ENCODE data around the gene CLHC1. TPM values are rescaled to one million over a fixed set of nuclear protein-coding genes. Genes with fewer than 3 reads are reported as not detected.

The CLHC1 gene
- polyA plus RNA-seq, 3 donors, result 2.4 to 5.0 TPM; not detected in 1

GRCh38 chr2:55148269-55148668 lies 83.8 kb downstream of the CLHC1 start:
- Mint-ChIP-seq H3K36me3 (no peaks in the 10 kb centered on the region), H3K9me3 (peaks cover 0 to 3% (median 0%) of the 10 kb centered on the region in 7 donors), H3K27me3 (ENCODE audit: low read depth in 3 of 3) (peaks cover 0 to 2% (median 0%) of the 10 kb centered on the region in 3 donors), H3K27ac (peak overlapping the region in 1 of 7 donors; percentile 79), H3K4me1 (peaks cover 41% of the 10 kb centered on the region), H3K4me3 (no peak overlapping the region)
- WGBS (ENCODE audit: insufficient coverage), result no CpG with 5 or more reads among the region's 2 CpGs
- H3K79me2 ChIP-seq (ENCODE audit: insufficient read depth, low read length), result no peaks in the 10 kb centered on the region
- H3K4me3 ChIP-seq (replicated peaks in 1 of 3; ENCODE audit: low read depth in 2 of 3, low read length in 3 of 3), result no peak overlapping the region
- no peaks in the 10 kb centered on the region for H4K20me1 ChIP-seq (ENCODE audit: insufficient read depth, low read length)
- H3K4me2 ChIP-seq (replicated peaks; ENCODE audit: extremely low read depth, low read length, poor library complexity, severe bottlenecking), result no peak overlapping the region
- intact Hi-C loops (cut with micrococcal nuclease), result no loop called here
- no peak overlapping the region for H3K27ac ChIP-seq (ENCODE audit: low read depth in 1 of 2, low read length in 2 of 2)
- H2AFZ ChIP-seq (ENCODE audit: insufficient read depth, low read depth, low read length, poor library complexity, severe bottlenecking), result no peak overlapping the region
- peaks cover 43 to 52% of the 10 kb centered on the region in 2 donors for H3K4me1 ChIP-seq (ENCODE audit: control insufficient read depth in 1 of 2, insufficient read depth in 2 of 2, low read length in 2 of 2)
- H3K27me3 ChIP-seq (ENCODE audit: control insufficient read depth in 2 of 2, insufficient read depth in 2 of 2, low read length in 2 of 2), result no peaks in the 10 kb centered on the region
- TF ChIP-seq, protein P1, sequence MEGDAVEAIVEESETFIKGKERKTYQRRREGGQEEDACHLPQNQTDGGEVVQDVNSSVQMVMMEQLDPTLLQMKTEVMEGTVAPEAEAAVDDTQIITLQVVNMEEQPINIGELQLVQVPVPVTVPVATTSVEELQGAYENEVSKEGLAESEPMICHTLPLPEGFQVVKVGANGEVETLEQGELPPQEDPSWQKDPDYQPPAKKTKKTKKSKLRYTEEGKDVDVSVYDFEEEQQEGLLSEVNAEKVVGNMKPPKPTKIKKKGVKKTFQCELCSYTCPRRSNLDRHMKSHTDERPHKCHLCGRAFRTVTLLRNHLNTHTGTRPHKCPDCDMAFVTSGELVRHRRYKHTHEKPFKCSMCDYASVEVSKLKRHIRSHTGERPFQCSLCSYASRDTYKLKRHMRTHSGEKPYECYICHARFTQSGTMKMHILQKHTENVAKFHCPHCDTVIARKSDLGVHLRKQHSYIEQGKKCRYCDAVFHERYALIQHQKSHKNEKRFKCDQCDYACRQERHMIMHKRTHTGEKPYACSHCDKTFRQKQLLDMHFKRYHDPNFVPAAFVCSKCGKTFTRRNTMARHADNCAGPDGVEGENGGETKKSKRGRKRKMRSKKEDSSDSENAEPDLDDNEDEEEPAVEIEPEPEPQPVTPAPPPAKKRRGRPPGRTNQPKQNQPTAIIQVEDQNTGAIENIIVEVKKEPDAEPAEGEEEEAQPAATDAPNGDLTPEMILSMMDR (IDR thresholded peaks at IDR 0.05), result no peak
- H3K36me3 ChIP-seq (replicated peaks in 1 of 2; ENCODE audit: control insufficient read depth in 1 of 2, insufficient read depth in 2 of 2, low read length in 2 of 2), result no peaks in the 10 kb centered on the region
- no peaks in the 10 kb centered on the region for H3K9me3 ChIP-seq (replicated peaks in 1 of 2; ENCODE audit: control insufficient read depth in 1 of 2, insufficient read depth in 1 of 2, low read length in 2 of 2)
- DNase-seq, result peak in 1 of 3 donors; percentile 39
- H3K9ac ChIP-seq (ENCODE audit: insufficient read depth, low read length, poor library complexity, severe bottlenecking), result no peak overlapping the region

DNA sequence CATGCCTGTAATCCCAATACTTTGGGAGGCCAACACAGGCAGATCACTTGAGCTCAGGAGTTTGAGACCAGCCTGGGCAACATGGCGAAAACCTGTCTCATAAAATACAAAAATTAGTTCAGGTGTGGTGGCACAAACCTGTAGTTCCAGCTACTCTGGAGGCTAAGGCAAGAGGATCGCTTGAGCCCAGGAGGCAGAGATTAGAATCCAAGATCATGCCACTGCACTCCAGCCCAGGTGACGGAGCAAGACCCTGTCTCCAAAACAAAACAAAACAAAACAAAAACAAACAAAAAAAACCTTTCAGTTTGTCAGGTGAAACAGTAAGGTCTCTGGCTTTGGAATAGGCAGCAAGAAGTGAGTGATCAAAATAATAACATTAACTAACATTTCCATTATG lies 84.6 kb downstream of the CLHC1 start:
- Histone ChIP-seq H3K4me3 (replicated peaks in 1 of 3; ENCODE audit: low read depth in 2 of 3, low read length in 3 of 3) (no peak overlapping the region), H2AFZ (ENCODE audit: insufficient read depth, low read depth, low read length, poor library complexity, severe bottlenecking) (no peak overlapping the region), H3K4me1 (ENCODE audit: control insufficient read depth in 1 of 2, insufficient read depth in 2 of 2, low read length in 2 of 2) (peaks cover 36 to 44% of the 10 kb centered on the region in 2 donors)

More for the DNA sequence above, 84.6 kb downstream of the CLHC1 start:
- Mint-ChIP-seq H3K36me3 (no peaks in the 10 kb centered on the region), H3K9me3 (peaks cover 0 to 3% (median 0%) of the 10 kb centered on the region in 7 donors), H3K27me3 (ENCODE audit: low read depth in 3 of 3) (peaks cover 0 to 2% (median 0%) of the 10 kb centered on the region in 3 donors), H3K4me1 (peaks cover 34% of the 10 kb centered on the region), H3K27ac (no peak overlapping the region), H3K4me3 (no peak overlapping the region)
- Histone ChIP-seq H3K4me2 (replicated peaks; ENCODE audit: extremely low read depth, low read length, poor library complexity, severe bottlenecking) (no peak overlapping the region), H4K20me1 (ENCODE audit: insufficient read depth, low read length) (no peaks in the 10 kb centered on the region), H3K27me3 (ENCODE audit: control insufficient read depth in 2 of 2, insufficient read depth in 2 of 2, low read length in 2 of 2) (no peaks in the 10 kb centered on the region), H3K36me3 (replicated peaks in 1 of 2; ENCODE audit: control insufficient read depth in 1 of 2, insufficient read depth in 2 of 2, low read length in 2 of 2) (no peaks in the 10 kb centered on the region), H3K79me2 (ENCODE audit: insufficient read depth, low read length) (no peaks in the 10 kb centered on the region), H3K9ac (ENCODE audit: insufficient read depth, low read length, poor library complexity, severe bottlenecking) (no peak overlapping the region), H3K27ac (ENCODE audit: low read depth in 1 of 2, low read length in 2 of 2) (no peak overlapping the region), H3K9me3 (replicated peaks in 1 of 2; ENCODE audit: control insufficient read depth in 1 of 2, insufficient read depth in 1 of 2, low read length in 2 of 2) (no peaks in the 10 kb centered on the region)
- DNase-seq, result no peak
- intact Hi-C loops (cut with micrococcal nuclease), result no loop called here
- WGBS (ENCODE audit: insufficient coverage), result 100% methylated on average over 1 of the region's 3 CpGs
- TF ChIP-seq, protein P1 (IDR thresholded peaks at IDR 0.05), result no peak
